Stimulated activated CD4-positive, alpha-beta T cell treated with anti-CD3 and anti-CD28 coated beads, Interleukin-4, amount 100 ng/mL, for 48 hours (primary cell): ENCODE results near the gene RAVER1.

Experiments
- DNase-seq, 2 donors: peaks; one replicate each; pipeline ENCODE4 v3.0.0-alpha.2; 2020; ENCODE audit warnings: low read depth in 2 of 2

Gene RAVER1

GRCh38 chr19:10270616-10271394 is 62.5 kb downstream of the RAVER1 start, which contains the start of gene ICAM1:
Gene ICAM1, plus strand, starts transcription at chr19:10271120. Its CDS starts 40 bp downstream, at chr19:10271160.
- DNase-seq = peak; percentile 63 to 77

DNA sequence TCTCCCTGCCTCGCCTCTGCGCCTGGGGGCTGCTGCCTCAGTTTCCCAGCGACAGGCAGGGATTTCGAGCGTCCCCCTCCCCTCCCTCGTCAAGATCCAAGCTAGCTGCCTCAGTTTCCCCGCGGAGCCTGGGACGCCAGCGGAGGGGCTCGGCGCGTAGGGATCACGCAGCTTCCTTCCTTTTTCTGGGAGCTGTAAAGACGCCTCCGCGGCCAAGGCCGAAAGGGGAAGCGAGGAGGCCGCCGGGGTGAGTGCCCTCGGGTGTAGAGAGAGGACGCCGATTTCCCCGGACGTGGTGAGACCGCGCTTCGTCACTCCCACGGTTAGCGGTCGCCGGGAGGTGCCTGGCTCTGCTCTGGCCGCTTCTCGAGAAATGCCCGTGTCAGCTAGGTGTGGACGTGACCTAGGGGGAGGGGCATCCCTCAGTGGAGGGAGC is 63.1 kb downstream of the RAVER1 start:
- DNase-seq = peak; percentile 61 to 75

DNA sequence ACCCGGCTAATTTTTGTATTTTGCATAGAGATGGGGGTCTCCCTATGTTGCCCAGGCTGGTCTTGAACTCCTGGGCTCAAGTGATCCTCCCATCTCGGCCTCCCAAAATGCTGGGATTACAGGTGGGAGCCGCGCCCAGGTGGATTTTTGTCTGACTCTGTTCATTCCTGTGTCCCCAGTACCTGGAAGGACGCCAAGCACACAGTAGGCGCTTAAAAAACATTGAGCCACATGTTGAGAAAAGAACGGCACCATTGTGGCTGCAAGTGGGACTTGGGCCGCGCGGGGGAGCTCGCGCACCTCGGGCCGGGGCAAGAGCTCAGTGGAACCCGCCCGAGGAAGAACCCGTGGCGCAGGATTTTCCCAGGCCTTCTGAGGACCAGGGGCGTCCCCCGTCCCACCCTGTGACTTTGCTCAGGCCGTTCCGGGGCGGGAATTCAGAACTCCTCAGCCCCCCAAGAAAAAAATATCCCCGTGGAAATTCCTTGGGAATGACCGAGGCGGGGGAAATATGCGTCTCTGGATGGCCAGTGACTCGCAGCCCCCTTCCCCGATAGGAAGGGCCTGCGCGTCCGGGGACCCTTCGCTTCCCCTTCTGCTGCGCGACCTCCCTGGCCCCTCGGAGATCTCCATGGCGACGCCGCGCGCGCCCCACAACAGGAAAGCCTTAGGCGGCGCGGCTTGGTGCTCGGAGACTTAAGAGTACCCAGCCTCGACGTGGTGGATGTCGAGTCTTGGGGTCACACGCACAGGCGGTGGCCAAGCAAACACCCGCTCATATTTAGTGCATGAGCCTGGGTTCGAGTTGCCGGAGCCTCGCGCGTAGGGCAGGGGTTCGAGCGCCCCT is 63.8 kb downstream of the RAVER1 start:
- DNase-seq = peak; percentile 84 to 89

DNA sequence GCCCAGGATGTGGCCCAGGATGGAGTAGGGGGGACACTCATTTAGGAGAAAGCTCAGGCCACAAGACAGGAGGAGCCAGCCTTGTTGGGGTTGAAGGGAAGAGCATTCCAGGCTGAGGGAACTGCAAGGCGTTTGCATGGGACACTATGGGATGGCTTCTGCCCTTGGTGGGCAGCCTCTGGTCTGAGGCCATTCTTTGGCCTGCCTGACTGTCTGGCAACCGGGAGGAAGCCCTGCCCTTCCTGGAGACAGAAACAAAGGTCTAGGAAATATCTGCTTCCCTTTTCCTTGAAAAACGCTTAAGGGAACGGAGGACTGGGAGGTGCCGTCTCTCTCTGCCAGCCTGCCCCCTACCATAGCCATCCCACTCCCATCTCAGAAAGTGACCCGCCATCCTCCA is 65.3 kb downstream of the RAVER1 start:
- DNase-seq = no peak

- no peak for DNase-seq
Observed at GRCh38 chr19:10266706-10267105, 66.6 kb downstream of the RAVER1 start.
